ENCODE measurements around the gene CNIH1.
"Not testable (repeated sequence)": the region's sequence is repeated elsewhere in the genome, so short reads cannot be mapped to it uniquely, and the experiment has no call there.

CNIH1 gene

GRCh38 chr14:54453252-54453651 lies 12.1 kb upstream of the CNIH1 start:
- no peaks in the 10 kb centered on the region for H3K36me3 Mint-ChIP-seq (ENCODE audit: low read depth)
- H3K4me1 Mint-ChIP-seq (ENCODE audit: low read depth): peaks cover 11% of the 10 kb centered on the region
- H3K27me3 Mint-ChIP-seq: peaks cover 3% of the 10 kb centered on the region
- H3K27ac Mint-ChIP-seq: no peak overlapping the region
- H3K4me3 Mint-ChIP-seq: no peak overlapping the region
- DNase-seq: no peak
- H3K9me3 Mint-ChIP-seq: no peaks in the 10 kb centered on the region

- peaks cover 3% of the 10 kb centered on the region for H3K27me3 Mint-ChIP-seq
- H3K4me3 Mint-ChIP-seq: no peak overlapping the region
- H3K9me3 Mint-ChIP-seq: no peaks in the 10 kb centered on the region
- H3K36me3 Mint-ChIP-seq (ENCODE audit: low read depth): no peaks in the 10 kb centered on the region
- H3K4me1 Mint-ChIP-seq (ENCODE audit: low read depth): peaks cover 13% of the 10 kb centered on the region
- H3K27ac Mint-ChIP-seq: no peak overlapping the region
- DNase-seq: no peak
These were observed 10.8 kb upstream of the CNIH1 start for GRCh38 chr14:54451961-54452360.

- H3K27ac Mint-ChIP-seq: no peak overlapping the region
- no peak overlapping the region for H3K4me3 Mint-ChIP-seq
- no peaks in the 10 kb centered on the region for H3K36me3 Mint-ChIP-seq (ENCODE audit: low read depth)
- H3K9me3 Mint-ChIP-seq: no peaks in the 10 kb centered on the region
- no peak for DNase-seq
- H3K27me3 Mint-ChIP-seq: peaks cover 7% of the 10 kb centered on the region
- peaks cover 15% of the 10 kb centered on the region for H3K4me1 Mint-ChIP-seq (ENCODE audit: low read depth)
These were observed 10.0 kb upstream of the CNIH1 start for GRCh38 chr14:54451121-54451601.

- H3K4me1 Mint-ChIP-seq (ENCODE audit: low read depth): peaks cover 15% of the 10 kb centered on the region
- H3K27me3 Mint-ChIP-seq: peaks cover 7% of the 10 kb centered on the region
- DNase-seq: no peak
- H3K36me3 Mint-ChIP-seq (ENCODE audit: low read depth): no peaks in the 10 kb centered on the region
- no peak overlapping the region for H3K4me3 Mint-ChIP-seq
- H3K27ac Mint-ChIP-seq: no peak overlapping the region
- no peaks in the 10 kb centered on the region for H3K9me3 Mint-ChIP-seq
These were observed 9.4 kb upstream of the CNIH1 start for GRCh38 chr14:54450535-54450934.

GRCh38 chr14:54447231-54447692 lies 6.1 kb upstream of the CNIH1 start:
- H3K9me3 Mint-ChIP-seq: no peaks in the 10 kb centered on the region
- H3K4me1 Mint-ChIP-seq (ENCODE audit: low read depth): peaks cover 15% of the 10 kb centered on the region
- no peak overlapping the region for H3K27ac Mint-ChIP-seq
- no peaks in the 10 kb centered on the region for H3K36me3 Mint-ChIP-seq (ENCODE audit: low read depth)
- H3K4me3 Mint-ChIP-seq: no peak overlapping the region
- H3K27me3 Mint-ChIP-seq: peaks cover 7% of the 10 kb centered on the region
- DNase-seq: no peak

DNA sequence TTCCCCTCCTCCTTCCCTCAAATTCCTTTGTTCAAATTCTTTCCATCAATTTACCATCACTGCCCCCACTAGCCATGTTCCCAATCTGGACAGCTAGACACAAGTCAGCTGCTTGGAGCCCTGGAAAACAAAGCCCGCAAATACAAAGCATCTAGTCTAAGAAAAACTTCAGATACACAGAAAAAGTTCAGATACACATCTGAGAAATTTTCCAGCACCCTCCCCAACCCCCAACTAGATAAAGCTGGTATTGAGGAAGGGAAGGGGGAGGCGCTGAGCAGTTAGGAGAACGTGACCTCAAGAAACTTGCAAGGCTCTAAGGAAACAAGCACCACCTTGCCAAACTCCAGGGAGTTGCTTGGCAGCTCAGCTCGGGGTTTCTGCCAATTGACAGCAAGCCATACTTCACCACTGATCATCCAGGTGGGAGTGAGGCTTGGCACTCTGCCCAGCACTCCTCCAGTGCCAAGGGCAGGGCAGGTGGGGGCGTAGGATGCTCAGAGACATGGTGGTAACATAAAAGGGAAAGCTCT lies 5.1 kb upstream of the CNIH1 start:
- no peak for DNase-seq
- Mint-ChIP-seq H3K27ac (no peak overlapping the region), H3K9me3 (no peaks in the 10 kb centered on the region), H3K27me3 (peaks cover 7% of the 10 kb centered on the region), H3K4me3 (no peak overlapping the region), H3K36me3 (ENCODE audit: low read depth) (no peaks in the 10 kb centered on the region), H3K4me1 (ENCODE audit: low read depth) (peaks cover 23% of the 10 kb centered on the region)

GRCh38 chr14:54444681-54445080 lies 3.5 kb upstream of the CNIH1 start:
- Mint-ChIP-seq H3K9me3 (no peaks in the 10 kb centered on the region), H3K36me3 (ENCODE audit: low read depth) (peaks cover 11% of the 10 kb centered on the region), H3K4me1 (ENCODE audit: low read depth) (peaks cover 23% of the 10 kb centered on the region), H3K27me3 (peaks cover 7% of the 10 kb centered on the region), H3K4me3 (no peak overlapping the region), H3K27ac (no peak overlapping the region)
- DNase-seq: no peak

DNA sequence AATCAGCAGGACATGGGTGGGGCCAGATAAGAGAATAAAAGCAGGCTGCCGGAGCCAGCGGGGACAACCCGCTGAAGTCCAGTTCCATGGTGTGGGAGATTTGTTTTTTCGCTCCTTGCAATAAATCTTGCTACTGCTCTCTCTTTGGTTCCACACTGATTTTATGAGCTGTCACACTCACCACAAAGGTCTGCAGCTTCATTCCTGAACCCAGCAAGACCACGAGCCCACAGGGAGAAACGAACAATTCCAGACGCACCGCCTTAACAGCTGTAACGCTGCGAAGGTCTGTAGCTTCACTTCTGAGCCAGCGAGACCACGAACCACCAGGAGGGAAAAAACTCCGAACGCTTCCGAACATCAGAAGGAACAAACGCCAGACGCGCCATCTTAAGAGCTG lies 2.8 kb upstream of the CNIH1 start:
- H3K9me3 Mint-ChIP-seq: no peaks in the 10 kb centered on the region
- H3K4me3 Mint-ChIP-seq: no peak overlapping the region

GRCh38 chr14:54442961-54443360 lies 1.8 kb upstream of the CNIH1 start:
- not testable (repeated sequence) for H3K9me3 Mint-ChIP-seq, DNase-seq, H3K27me3 Mint-ChIP-seq, H3K27ac Mint-ChIP-seq, H3K4me3 Mint-ChIP-seq
- Mint-ChIP-seq H3K36me3 (ENCODE audit: low read depth) (peaks cover 27% of the 10 kb centered on the region), H3K4me1 (ENCODE audit: low read depth) (peaks cover 35% of the 10 kb centered on the region)

More for the DNA sequence above, 2.8 kb upstream of the CNIH1 start:
- Mint-ChIP-seq H3K36me3 (ENCODE audit: low read depth) (peaks cover 18% of the 10 kb centered on the region), H3K4me1 (ENCODE audit: low read depth) (peaks cover 29% of the 10 kb centered on the region), H3K27ac (no peak overlapping the region), H3K27me3 (peaks cover 4% of the 10 kb centered on the region)
- DNase-seq: no peak

GRCh38 chr14:54440476-54440872 lies 700 bp downstream of the CNIH1 start:
- H3K27me3 Mint-ChIP-seq: no peaks in the 10 kb centered on the region
- no peak for DNase-seq
- peak overlapping the region; percentile 93 for H3K27ac Mint-ChIP-seq
- H3K4me1 Mint-ChIP-seq (ENCODE audit: low read depth): peaks cover 56% of the 10 kb centered on the region
- peaks cover 45% of the 10 kb centered on the region for H3K36me3 Mint-ChIP-seq (ENCODE audit: low read depth)
- H3K4me3 Mint-ChIP-seq: peak overlapping the region; percentile 94
- H3K9me3 Mint-ChIP-seq: no peaks in the 10 kb centered on the region

DNA sequence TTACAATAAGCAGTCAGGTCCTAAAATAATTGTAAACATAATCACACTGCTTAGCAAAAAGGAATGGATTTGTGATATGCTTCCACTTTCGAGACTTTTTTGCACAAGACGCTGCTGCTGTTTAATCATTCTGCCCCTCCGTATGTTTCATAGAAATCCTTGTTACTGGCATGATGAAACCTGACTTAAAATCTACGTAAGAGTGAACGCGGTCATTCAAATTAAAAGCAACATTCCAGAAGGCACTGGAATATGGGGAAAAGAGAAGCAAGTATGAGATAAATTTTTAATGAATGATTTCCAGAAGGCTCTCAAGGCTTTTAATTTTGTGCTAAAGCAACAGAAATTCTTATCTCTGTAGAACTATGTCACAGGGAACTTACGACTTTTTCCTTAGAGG lies 1.1 kb downstream of the CNIH1 start:
- no peaks in the 10 kb centered on the region for H3K9me3 Mint-ChIP-seq
- H3K27me3 Mint-ChIP-seq: no peaks in the 10 kb centered on the region
- peaks cover 49% of the 10 kb centered on the region for H3K36me3 Mint-ChIP-seq (ENCODE audit: low read depth)
- H3K27ac Mint-ChIP-seq: peak overlapping the region; percentile 93
- no peak for DNase-seq
- peak overlapping the region; percentile 94 for H3K4me3 Mint-ChIP-seq
- peaks cover 61% of the 10 kb centered on the region for H3K4me1 Mint-ChIP-seq (ENCODE audit: low read depth)

DNA sequence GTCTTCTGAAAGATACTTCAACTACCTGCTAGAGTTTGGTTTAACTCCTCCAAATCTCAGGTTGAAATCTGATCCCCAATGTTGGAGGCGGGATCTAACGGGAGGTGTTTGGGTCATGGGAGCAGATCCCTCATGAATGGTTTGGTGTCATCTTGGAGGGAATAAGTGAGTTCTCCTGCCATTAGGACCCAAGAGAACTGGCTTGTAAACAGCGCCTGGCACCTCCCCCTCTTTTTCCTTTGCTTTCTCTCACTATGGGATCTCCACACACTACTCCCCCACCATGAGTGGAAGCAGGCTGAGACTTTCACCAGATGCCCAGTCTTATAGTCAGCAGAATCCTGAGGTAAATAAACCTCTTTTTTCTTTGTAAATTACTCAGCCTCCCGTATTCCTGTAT lies 2.5 kb downstream of the CNIH1 start:
- Mint-ChIP-seq H3K4me3 (peak overlapping the region; percentile 94), H3K36me3 (ENCODE audit: low read depth) (peaks cover 62% of the 10 kb centered on the region), H3K27me3 (no peaks in the 10 kb centered on the region), H3K4me1 (ENCODE audit: low read depth) (peaks cover 74% of the 10 kb centered on the region), H3K27ac (peak overlapping the region; percentile 61), H3K9me3 (no peaks in the 10 kb centered on the region)
- DNase-seq: no peak

DNA sequence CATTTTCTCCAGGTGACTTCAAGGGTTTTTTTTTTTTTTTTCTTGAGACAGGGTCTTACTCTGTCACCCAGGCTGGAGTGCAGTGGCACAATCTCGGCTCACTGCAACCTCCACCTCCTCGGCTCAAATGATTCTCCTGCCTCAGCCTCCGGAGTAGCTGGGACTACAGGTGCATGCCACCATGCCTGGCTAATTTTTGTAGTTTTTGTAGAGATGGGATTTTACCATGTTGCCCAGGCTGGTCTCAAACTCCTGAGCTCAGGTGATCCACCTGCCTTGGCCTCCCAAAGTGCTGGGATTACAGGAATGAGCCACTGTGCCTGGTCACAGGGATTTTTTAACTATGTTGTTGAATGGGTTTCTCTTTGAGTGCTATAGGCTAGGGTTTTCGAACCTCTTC lies 3.2 kb downstream of the CNIH1 start:
- not testable (repeated sequence) for H3K27ac Mint-ChIP-seq, H3K27me3 Mint-ChIP-seq

GRCh38 chr14:54435500-54435981 lies 5.6 kb downstream of the CNIH1 start:
- Mint-ChIP-seq H3K4me1 (ENCODE audit: low read depth) (peaks cover 93% of the 10 kb centered on the region), H3K4me3 (peak overlapping the region; percentile 60), H3K27ac (peak overlapping the region; percentile 94), H3K36me3 (ENCODE audit: low read depth) (peaks cover 90% of the 10 kb centered on the region), H3K27me3 (no peaks in the 10 kb centered on the region), H3K9me3 (no peaks in the 10 kb centered on the region)
- no peak for DNase-seq

More for the DNA sequence above, 3.2 kb downstream of the CNIH1 start:
- Mint-ChIP-seq H3K4me3 (peak overlapping the region; percentile 94), H3K36me3 (ENCODE audit: low read depth) (peaks cover 70% of the 10 kb centered on the region), H3K4me1 (ENCODE audit: low read depth) (peaks cover 82% of the 10 kb centered on the region)
- not testable (repeated sequence) for DNase-seq, H3K9me3 Mint-ChIP-seq

- peak overlapping the region; percentile 92 for H3K27ac Mint-ChIP-seq
- no peak for DNase-seq
- peak overlapping the region; percentile 1 for H3K4me3 Mint-ChIP-seq
- no peaks in the 10 kb centered on the region for H3K9me3 Mint-ChIP-seq
- no peaks in the 10 kb centered on the region for H3K27me3 Mint-ChIP-seq
- H3K36me3 Mint-ChIP-seq (ENCODE audit: low read depth): peaks cover 98% of the 10 kb centered on the region
- peaks cover 80% of the 10 kb centered on the region for H3K4me1 Mint-ChIP-seq (ENCODE audit: low read depth)
These were observed 12.6 kb downstream of the CNIH1 start for GRCh38 chr14:54428527-54428926.
